GM19238 (cell line): ENCODE data around the gene COL4A2.

ENCODE experiments used
- DNase-seq: peaks from one replicate; pipeline ENCODE4 v3.0.0; 2011; ENCODE audit warnings: low spot score; ENCODE audit not compliant: insufficient read length

Gene COL4A2

DNA sequence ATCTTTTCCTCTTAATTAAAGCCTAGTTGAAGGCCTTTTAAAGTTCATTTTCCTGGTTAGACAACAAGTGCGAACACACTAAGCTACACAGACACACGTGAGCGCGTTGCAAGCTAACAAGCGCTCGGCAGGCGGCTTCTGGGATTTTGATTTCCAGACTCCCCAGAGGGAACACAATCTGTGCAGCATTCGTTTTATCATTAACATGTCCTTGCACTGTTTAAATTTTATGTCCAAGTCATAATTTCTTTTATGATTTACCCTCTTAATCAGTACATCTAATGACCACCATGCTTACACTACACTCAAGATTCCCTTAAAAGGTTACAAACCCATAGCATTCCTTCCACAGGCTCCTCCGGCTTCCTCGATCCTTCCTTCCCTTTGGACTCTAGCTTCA, 16.9 kb upstream of the COL4A2 start:
- DNase-seq = no peak

DNA sequence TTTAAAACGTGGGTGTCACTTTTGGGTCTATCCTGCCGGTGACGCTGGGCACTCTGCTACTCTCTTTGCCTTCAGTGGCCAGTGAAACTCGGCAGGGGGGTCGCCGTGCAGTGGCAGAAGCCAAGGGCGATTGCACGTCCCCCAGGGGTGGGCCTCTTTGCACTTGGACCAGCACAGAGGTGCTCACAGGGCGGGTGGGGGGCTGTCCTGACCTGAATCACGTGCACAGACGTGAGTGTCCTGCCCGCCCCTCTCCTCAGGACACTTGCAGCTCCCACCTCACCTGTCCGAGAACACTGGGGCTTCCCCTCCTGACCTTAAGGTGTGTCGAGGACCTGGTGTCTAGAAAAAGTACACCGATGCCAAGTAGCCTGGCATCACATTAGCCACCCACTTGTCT, 16.3 kb upstream of the COL4A2 start:
- no peak for DNase-seq

DNA sequence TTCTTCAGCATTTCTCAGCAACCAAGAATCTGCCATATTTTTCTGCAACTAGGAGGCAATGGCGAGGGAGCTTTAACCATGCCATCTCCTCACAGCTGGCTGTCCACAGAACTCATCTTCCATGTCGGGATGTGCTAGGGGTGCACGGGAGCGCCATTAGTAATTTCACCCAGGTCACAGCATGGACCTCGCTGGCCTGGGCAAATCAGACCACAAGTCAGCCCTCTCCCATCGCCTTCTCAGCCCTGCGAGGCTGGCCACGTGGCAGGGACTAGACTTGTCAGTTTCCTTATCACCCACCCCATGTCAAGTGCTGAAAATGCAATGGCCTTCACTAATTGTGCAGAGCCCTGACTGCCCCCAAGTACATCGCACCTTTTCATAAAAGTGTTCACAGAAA, 15.8 kb upstream of the COL4A2 start:
- no peak for DNase-seq

DNA sequence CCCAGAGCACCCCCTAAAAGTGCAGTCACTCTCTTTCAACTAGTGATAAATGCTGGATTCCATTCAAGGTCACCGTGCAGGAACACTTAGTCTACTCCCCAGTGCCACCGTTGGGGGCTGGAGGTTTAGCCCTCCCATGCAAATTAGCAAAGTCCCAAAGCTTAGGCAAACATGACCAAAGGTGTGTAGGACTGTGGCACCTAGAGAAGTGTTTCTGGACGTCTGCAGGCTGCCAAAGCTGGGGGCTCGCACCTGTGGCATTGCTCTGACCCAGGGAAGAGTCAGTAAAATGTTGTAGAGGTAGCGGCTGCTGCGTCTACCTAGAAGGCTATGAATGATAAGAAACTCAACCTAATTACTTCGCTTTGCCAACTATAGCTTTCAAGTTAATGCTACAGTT, 14.0 kb upstream of the COL4A2 start:
- DNase-seq = no peak

DNA sequence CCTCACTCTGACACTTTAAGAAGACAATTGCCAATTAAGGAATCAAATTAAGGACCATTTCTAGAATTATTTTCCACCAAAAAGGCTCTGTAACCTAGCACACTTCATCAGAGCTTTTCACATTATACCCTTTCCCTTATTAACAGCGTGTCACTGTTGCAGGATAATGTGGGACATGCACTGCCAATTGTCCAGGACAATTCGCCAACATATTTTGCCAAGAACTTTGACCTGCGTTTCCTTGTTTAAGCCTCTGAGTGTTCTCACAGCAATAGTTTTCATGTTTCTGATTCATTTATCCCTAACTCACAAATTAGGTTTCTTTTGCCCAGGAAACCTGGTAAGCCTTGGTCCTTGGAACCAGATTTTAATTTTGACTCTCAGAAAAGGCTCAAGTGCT, 13.4 kb upstream of the COL4A2 start:
- no peak for DNase-seq

DNA sequence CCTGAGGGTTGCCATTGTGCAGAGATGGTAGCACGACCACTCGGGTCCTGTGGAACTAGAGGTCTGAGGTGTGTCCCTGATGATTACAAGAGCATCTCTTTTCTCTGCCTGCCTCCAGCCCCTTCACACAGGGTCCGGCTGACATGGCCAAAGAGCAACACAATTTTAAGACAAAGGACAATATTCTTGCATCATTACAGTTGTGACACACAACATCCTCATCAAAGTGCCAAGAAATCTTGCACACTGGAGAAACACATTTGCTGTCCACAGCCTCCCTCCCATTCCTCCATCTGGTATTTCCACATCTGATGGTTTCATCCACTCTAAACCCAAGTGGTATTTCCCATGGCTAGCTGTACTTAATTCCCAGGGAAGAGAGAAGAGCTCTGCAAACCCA, 12.9 kb upstream of the COL4A2 start:
- DNase-seq = no peak

DNA sequence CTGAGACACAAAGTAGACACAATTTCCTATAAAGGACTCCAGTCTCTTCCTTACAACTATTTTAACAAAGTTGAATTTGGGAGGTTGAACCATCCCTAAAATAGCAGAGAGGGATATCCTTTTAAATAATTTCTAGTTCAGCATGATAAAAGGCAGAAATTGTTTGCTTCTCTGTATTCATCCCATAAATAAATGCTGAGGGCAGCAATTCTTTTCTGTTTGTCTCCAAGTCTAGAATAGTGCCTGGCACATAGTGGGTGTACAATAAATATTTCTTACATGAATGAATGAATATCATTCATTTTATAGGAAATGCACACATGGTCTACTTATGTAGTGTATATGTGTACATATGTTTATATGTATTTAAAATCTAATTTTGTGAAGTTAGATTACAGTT, 12.5 kb upstream of the COL4A2 start:
- DNase-seq = no peak

DNA sequence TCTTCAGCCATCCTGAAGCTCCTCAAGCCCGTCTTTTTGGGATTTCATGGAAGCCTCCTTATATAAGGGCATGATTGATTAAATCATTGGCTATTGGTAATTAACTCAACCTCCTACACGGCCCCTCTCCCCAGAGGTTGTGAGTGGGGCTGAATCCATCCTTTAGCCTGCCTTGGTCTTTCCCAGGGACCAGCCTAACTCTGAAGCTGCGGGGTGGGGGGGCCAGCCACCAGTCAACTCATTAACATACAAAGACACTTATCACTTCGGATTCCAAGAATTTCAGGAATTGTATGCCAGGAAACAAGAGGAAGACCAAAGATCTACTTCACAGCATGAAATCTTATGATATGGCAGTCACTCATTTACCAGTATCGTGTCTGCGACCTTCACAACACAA, 10.1 kb upstream of the COL4A2 start:
- DNase-seq = no peak

DNA sequence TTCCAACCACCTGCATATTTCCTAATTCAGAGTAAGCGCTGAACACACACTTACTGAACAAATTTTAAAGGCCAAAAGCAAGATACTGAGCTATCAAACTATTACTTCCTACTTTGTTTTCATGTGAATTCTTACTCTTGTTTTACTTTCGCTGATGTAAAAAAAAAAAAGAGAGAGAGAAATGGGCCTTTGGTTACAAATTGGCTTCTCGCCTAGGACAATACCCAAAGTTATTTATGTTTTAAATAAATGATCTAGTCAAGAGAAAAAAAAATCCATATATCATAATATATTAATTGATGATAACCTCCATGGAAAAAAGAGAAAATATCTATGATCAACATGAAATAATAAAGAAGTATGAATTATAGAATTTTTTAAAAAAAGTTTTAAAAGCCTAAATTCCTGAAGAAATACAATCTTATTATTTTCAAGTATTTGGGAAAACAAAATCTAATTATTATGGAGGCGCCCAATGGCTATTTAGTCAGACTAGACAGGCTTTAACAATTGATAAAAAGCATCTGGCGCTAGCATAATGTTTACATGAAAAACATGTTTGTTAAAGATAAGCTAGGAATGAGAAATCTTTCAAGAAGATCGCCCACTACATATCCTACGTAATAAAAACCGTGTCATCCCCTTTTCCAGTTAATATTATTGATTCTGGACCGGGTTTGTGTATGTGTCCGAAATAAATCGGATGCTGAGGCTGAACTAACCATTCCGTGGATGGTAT, 9.1 kb upstream of the COL4A2 start:
- DNase-seq = no peak

DNA sequence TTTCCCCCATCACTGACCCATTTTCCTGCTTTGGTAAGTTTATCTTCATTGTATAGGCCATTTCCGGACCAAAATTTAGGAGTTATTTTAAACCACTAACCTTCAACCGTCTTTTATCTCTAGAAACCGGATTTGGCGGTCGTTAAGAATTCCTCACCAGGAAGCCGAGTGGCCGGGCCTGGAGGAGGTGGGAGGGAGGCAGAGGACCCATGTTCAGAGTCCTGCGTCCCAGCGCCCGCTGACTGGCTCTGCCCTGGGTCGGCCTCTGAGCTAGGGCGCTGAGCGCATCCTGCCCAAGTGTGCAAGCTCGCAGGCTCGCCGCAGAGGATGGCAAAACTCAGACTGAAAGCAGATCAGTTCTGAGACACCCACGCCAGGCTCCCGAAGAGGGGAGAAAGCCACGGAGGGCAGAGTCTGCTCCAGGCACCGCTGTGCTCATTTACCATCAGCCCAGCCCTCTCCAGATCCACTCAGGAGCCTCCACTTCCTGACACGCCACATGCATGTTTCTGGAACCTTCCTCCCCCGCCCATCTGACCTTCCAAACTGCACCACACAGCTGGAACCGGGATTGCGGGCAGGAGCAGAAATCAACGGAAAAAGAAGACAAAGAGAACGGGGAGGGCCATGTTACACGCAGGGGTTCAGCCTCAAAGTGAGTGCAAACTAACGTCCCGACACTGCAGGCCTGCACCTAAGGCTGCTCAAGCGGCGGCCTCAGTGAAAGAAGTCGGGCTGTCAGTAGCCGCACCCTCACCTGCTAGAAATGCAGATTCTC, 8.4 kb upstream of the COL4A2 start:
- no peak for DNase-seq

DNA sequence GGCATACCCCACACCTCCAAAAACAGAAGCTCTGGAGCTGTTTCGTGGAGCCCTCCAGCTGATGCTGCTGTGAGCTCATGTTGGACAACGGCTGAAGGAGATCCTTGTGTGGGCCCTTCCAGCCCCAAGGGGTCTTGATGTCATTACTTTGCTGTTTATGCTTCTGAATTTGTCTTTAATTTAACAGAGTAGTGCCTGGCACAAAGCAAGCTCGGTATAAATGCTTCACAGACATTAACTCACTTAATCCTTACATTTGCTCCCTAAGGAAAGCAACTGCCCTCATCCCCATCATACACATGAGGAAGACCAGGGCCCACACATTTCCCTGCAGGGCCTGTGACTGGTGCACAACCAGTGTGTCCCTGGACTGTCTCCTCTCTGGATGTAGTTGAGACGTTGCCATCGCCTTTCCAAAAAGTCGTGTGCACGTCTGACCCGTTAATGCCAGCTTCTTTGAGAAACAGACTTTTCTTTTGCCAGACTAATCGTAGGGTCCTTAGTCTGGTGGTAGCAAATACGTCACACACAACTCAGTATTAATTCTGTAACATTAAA, 7.7 kb upstream of the COL4A2 start:
- no peak for DNase-seq

DNA sequence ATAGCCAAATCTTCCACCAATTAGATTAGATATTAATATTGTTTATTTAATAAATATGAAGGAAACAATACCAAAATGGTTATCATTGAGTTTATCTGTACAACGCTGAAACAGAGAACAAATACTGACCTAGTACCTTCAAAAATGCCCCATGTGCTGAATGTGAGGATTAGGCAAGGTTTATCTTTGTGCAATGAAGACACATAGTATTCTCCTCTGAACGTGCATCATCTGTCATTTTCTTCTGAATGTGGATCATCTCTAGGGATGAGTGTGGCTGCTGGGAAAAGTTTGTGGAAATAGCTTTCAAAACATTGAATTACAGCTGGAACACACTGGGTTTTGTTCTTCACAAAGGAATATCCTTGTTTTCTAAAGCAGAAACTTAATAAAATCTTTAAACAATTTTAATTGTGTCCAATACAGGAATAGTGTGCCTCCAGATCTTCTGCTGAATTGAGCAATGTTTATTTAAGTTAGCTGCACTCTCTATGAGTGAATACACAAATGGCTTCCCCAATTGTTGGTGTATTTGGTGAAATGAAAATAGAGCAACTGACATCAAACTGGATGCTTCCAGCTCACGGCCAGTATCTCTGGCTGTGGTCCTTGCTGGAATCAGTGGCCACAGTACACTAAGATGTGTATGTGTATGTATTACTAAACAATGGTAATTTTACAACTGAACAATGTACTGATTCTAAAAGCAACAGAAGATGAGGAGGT, 6.8 kb upstream of the COL4A2 start:
- no peak for DNase-seq

DNA sequence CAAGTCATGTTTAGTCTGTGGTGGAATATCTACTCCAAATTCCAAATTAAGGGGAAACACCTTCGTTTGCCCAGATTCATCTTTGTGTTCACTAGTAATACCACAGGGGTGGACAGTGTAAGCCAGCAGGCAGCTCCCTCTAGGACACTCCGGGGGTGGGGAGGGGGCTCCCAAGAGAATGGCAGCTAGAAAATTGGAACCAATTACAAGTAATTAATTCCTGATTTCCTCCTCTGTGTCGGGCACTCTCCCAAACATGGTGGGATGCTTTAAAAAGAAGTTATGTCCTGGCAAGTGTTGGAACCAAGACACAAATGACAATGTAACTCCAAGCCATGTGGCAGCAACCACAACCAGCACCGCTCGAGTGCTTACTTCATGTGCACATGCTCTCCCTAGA, 6.0 kb upstream of the COL4A2 start:
- no peak for DNase-seq

DNA sequence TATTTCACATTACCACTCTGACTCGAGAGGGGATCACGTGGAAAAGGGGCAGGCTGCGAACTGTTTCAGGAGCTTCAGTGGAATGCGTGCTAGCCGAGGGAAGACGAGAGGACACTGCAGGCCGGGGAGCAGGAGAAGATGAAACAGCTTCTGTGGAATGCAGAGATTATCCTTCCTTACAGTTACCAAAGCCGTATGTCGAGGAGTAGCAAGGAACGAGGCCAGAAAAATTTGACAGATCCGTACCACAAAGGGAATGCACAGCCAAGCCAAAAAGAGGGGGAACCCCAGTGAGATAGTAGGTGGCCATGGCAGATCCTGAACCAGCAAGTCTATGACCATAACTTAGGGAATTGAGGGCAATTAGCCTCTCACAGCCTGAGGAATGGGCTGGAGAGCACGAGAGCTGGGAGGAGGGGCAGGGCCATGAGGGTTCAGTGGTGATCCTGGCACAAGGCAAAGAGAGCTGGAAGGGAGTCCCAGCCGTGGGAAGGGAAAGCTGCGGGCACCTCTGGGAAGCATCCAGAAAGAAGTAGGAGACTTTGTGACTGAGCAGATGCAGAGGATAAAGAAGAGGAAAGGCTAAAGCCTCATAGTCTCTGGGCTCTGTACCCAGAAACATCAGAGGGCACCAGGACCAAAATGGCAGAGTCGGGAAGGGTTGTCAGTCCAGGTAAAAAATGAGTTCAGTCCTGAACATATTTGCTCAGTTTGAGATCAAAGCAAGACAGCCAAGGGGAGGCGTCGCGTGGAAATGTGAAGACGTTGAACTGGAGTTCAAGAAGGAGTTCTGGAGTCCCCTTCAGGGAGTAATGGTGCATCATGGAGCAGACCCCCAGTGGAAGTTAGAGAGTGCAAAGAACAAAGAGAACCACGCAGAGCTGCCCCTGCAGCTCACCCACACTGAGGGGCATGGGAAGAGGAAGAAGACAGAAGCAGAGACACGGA, 5.2 kb upstream of the COL4A2 start:
- no peak for DNase-seq

DNA sequence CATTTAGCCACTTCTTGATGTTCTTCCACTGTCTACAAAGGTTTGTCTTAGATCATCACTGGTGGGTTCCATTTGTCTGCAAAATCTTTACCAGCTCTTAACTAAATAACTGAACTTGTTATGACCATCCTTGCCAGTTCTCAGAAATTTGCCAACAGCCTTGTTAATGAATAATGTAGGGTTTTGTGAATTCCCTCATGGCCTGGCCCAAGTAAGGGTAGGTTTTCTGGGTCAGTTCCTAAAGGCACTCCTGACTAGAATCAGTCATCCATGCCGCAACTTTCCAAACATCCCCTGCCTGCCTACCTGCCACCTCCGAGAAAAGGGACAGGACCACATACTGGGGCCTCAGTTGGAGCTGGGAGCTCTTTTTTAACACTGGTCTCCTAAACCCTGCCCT, 4.1 kb upstream of the COL4A2 start:
- DNase-seq = no peak

DNA sequence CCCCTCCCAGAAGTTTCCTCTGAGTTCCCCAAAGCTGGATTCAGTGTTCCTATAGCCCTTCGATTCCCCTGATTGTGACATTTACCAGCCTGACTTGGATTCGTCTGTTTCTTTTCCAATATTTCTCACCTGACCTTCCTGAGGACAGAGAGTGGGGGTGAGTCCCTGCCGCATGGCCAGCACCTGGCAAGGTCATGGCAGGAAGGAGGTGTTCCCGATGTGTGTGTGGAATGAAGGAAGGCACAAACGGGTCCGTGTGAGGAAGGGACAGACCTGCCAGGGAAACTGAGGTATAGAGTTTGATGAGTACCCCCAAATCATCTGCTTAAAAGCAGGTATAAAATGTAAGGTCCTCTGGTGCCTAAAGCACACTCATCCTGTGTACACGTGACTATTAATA, 3.4 kb upstream of the COL4A2 start:
- DNase-seq = no peak

DNA sequence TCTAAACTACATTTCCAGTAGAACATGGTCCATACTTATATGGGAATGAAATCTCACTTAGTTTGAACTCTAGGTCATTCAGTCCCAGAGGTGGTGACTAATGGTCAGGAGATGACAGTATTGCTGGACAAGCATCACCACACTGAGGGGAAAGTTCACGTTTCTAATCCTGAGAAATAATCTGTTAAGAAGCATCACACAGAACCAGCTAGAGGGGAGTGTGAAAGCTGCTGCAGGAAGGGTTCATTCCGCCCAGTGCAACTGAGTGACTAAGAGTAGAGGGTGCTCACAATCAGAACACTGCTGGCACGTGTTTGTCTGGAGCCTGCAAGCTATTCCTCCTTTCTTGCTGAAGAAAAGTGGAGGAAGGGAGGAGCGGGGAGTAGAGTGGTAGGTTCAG, 2.8 kb upstream of the COL4A2 start:
- no peak for DNase-seq

DNA sequence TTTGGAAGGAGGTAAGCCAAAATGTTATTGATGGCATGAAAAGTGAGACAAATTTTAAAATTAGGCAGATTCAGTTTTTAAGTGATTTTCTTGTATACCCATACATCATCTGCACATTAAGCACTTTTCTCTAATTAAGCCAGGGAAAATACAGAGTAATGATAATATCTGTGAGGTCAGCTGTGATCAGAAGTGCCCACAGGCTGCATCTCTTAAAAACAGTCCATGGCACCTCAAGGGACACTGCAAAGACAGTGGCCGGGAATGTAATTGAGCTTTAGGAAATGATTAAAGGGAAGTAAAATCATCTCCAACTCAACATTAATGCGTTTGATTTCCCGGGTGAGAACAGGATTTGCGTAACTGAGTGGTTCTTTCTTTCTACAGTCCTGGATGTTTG, 2.1 kb upstream of the COL4A2 start:
- DNase-seq = no peak

DNA sequence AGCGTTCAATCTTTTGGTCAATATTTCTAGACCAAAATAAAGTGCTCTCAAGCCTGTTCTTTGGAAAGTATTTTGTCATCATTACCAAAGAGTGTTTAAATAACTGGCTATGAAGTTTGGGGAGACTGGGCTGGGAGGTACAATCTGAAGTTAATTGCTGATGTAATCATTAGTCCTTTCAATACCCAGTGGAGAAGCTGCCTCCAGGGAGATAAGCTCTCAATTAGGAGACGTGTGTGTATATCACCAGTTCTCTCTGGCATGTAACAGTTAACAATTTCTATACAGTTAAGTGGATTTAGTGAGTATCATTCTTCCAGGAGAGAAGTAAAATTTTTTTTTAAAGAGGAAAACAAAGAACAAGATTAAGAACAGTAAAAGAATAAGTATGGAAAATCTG, 1.5 kb upstream of the COL4A2 start:
- no peak for DNase-seq

DNA sequence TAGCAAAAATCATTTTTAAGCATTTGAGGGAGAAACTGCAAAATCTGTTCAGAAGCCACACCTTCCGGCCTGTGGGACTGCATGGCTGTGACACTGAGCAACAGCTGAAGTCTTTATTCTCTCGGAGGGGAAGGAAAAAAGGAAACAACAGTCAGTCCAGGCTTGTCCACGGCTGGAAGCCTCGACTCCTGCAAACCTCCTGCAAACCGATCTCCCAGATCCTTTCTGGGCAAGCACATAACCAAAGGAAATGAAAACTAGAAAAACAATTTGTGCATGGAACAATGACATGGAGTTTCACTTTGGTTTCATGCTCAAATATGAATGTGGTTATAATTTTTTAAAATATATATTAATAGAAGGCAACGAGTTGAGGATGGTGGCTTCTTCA, 1.1 kb upstream of the COL4A2 start:
- no peak for DNase-seq

DNA sequence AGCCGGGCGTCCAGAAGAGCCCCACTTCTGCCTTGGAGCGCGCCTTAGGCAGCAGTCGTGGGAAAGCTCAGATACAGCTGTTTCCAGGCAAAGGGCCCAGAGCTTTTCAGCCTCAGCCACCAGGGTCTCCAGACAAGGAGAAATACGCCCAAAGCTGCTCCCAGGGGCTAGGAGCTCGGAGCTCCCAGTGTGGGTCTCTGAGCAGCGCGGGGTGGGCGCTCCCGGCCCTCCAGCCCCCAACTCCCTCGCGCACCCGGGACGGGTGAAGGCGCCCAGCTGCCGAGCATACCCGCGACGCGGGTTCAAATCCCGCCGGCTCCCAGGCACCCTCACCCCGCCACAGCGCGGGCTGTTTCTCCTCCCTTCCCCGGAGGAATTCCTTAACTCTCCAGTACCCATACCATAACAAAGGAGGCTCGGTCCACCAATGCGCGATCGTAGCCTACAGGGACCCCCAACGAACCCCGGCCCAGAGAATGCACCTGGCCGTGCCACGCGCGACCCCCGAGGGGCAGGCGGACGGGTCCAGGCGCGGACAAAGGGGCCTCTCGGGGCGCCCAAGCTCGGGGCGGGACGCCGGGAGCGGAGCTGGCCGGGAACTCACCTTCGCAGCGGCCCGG, 634 bp upstream of the COL4A2 start:
- DNase-seq = no peak
